MCF 10A (cell line): ENCODE data around the gene KLF17. TPM values are rescaled to one million over a fixed set of nuclear protein-coding genes. Genes with fewer than 3 reads are reported as not detected.

Source experiments
- BruUV-seq: library from RNA; stranded (reverse); fragments of 400-500 nt; replicated peaks from 2 replicates; lab custom pipeline; 2021; lab: Mats Ljungman, UMichigan
- CTCF ChIA-PET: fragments of 300-600 bp; sonication (Branson Sonifier 250); formaldehyde crosslinking; extraction: SDS; loops from one replicate; lab custom pipeline; 2021; ENCODE audit warnings: antibody characterized with exemption, inconsistent platforms; lab: Yijun Ruan, JAX
- POLR2A ChIA-PET: fragments of 300-600, 350-650 bp; sonication (Branson Sonifier 250); formaldehyde crosslinking; extraction: SDS; loops from one replicate; lab custom pipeline; 2020; ENCODE audit warnings: antibody characterized with exemption, inconsistent platforms; lab: Yijun Ruan, JAX
- DNase-seq: peaks from one replicate; pipeline ENCODE4 v3.0.0-alpha.2; 2018; ENCODE audit not compliant: unreplicated experiment
- H3K27ac Mint-ChIP-seq: one replicate; pipeline ENCODE4 v1.8.0; 2022; ENCODE audit warnings: mild to moderate bottlenecking, low read depth, mixed read lengths; ENCODE audit not compliant: unreplicated experiment
- H3K27me3 Mint-ChIP-seq: one replicate; pipeline ENCODE4 v1.8.0; 2022; ENCODE audit warnings: mixed read lengths; ENCODE audit not compliant: insufficient read depth, unreplicated experiment
- H3K36me3 Mint-ChIP-seq: one replicate; pipeline ENCODE4 v1.8.0; 2022; ENCODE audit warnings: mild to moderate bottlenecking, moderate library complexity, mixed read lengths; ENCODE audit not compliant: insufficient read depth, unreplicated experiment
- H3K4me1 Mint-ChIP-seq: one replicate; pipeline ENCODE4 v1.8.0; 2022; ENCODE audit warnings: mixed read lengths; ENCODE audit not compliant: insufficient read depth, unreplicated experiment
- H3K4me3 Mint-ChIP-seq: one replicate; pipeline ENCODE4 v1.8.0; 2022; ENCODE audit warnings: mild to moderate bottlenecking, moderate library complexity, mixed read lengths; ENCODE audit not compliant: unreplicated experiment
- H3K9me3 Mint-ChIP-seq: one replicate; pipeline ENCODE4 v1.8.0; 2022; ENCODE audit warnings: mixed read lengths; ENCODE audit not compliant: unreplicated experiment
- intact Hi-C: fragments of 100-400 bp; cut with micrococcal nuclease; formaldehyde crosslinking; loops from 2 replicates; pipeline ENCODE4 v1.14.1; 2022
- total RNA-seq: library from RNA; stranded (reverse); gene quantifications from 2 replicates; pipeline ENCODE4 v1.2.3, GENCODE V29; 2022
- TF ChIP-seq, protein P1 (sequence below): fragments of 200-600 bp; IDR thresholded peaks from one replicate; pipeline ENCODE4 v1.8.0; 2022; ENCODE audit warnings: antibody characterized with exemption, mild to moderate bottlenecking; ENCODE audit not compliant: unreplicated experiment

The KLF17 gene
- total RNA-seq, 1 experiment from 2014 or later: not detected

DNA sequence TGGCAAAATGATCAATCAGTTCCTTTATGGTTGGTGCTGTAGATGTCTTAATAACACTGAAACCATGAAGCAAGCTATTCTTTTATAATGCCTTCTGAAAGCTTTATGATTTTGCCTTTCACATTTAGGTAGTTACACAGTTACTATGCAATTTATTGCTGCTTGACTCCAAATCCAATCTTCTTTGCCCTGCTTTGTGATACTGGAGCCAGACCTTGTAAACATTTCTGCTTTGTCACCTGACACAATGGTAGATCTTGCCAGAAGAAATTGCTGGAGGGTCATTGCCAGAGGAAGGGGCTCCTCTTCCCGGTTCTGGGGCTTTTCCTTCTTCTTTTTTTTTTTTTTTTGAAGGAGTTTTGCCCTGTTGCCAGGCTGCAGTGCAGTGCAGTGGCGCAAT is 40.5 kb upstream of the KLF17 start:
- no peaks in the 10 kb centered on the region for H3K4me1 Mint-ChIP-seq
- H3K4me3 Mint-ChIP-seq: no peak overlapping the region
- no peaks in the 10 kb centered on the region for H3K27me3 Mint-ChIP-seq
- no peaks in the 10 kb centered on the region for H3K9me3 Mint-ChIP-seq
- BruUV-seq: no TSS peak
- intact Hi-C loops: no loop called here
- no peaks in the 10 kb centered on the region for H3K36me3 Mint-ChIP-seq
- DNase-seq: no peak
- no peak overlapping the region for H3K27ac Mint-ChIP-seq
- ChIA-PET POLR2A (interaction anchor here (0.6 to 0.9 kb wide), 2 partner anchors 9 to 337 kb away, joined by 3 read pairs; no protein-coding TSS in a partner anchor), CTCF (interaction anchor here (0.7 kb wide), 1 partner anchor 9 kb away, joined by 3 read pairs; no protein-coding TSS in a partner anchor)
- TF ChIP-seq, protein P1, sequence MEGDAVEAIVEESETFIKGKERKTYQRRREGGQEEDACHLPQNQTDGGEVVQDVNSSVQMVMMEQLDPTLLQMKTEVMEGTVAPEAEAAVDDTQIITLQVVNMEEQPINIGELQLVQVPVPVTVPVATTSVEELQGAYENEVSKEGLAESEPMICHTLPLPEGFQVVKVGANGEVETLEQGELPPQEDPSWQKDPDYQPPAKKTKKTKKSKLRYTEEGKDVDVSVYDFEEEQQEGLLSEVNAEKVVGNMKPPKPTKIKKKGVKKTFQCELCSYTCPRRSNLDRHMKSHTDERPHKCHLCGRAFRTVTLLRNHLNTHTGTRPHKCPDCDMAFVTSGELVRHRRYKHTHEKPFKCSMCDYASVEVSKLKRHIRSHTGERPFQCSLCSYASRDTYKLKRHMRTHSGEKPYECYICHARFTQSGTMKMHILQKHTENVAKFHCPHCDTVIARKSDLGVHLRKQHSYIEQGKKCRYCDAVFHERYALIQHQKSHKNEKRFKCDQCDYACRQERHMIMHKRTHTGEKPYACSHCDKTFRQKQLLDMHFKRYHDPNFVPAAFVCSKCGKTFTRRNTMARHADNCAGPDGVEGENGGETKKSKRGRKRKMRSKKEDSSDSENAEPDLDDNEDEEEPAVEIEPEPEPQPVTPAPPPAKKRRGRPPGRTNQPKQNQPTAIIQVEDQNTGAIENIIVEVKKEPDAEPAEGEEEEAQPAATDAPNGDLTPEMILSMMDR: no peak

GRCh38 chr1:44079566-44079965 is 39.1 kb upstream of the KLF17 start:
- Mint-ChIP-seq H3K9me3 (no peaks in the 10 kb centered on the region), H3K4me1 (no peaks in the 10 kb centered on the region), H3K36me3 (no peaks in the 10 kb centered on the region), H3K27me3 (no peaks in the 10 kb centered on the region), H3K27ac (no peak overlapping the region), H3K4me3 (no peak overlapping the region)
- no peak for DNase-seq
- CTCF ChIA-PET: no interaction called here
- no TSS peak for BruUV-seq
- POLR2A ChIA-PET: interaction anchor here (0.6 kb wide), 1 partner anchor 1421 kb away, joined by 5 read pairs; the partner anchor contains the start of genes CCDC163 and MMACHC
- intact Hi-C loops: no loop called here
- TF ChIP-seq, protein P1: no peak

DNA sequence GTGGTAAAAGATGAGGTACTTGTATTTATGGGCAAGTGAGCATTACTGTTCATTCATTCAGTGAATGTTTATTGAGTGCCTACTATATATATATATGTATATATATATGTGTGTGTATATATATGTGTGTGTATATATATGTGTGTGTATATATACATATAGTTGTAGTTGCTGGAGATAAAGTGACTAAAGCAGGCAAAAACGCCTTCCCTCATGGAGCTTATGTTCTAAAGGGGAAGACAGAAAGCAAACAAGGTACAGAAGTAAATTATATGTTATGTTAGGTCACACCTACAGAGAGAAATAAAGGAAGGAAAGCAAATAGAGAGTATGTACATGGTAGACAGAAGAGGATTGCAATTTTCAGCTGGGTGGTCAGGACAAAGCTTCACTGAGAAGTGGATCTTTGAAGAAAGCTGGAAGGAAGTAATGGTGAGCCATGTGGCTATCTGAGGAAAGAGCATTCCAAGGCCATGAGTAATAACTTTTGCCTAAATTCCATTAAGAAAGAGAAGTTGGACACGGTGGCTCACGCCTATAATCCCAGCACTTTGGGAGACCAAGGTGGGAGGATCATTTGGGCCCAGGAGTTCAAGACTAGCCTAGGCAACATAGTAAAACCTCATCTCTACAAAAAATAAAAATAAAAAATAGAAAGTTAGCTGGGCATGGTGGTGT is 33.5 kb upstream of the KLF17 start:
- Mint-ChIP-seq H3K36me3 (no peaks in the 10 kb centered on the region), H3K27ac (no peak overlapping the region), H3K4me1 (peaks cover 12% of the 10 kb centered on the region), H3K27me3 (no peaks in the 10 kb centered on the region), H3K4me3 (no peak overlapping the region), H3K9me3 (no peaks in the 10 kb centered on the region)
- intact Hi-C loops: no loop called here
- ChIA-PET CTCF (interaction anchor here (0.5 to 1.0 kb wide), 2 partner anchors 11 to 38 kb away, joined by 3 to 4 read pairs; no protein-coding TSS in a partner anchor), POLR2A (interaction anchor here (0.6 to 1.0 kb wide), 2 partner anchors 35 to 52 kb away, joined by 3 read pairs; no protein-coding TSS in a partner anchor)
- no TSS peak for BruUV-seq
- TF ChIP-seq, protein P1: no peak
- DNase-seq: peak; percentile 60

GRCh38 chr1:44086692-44087474 is 31.7 kb upstream of the KLF17 start:
- ChIA-PET POLR2A (interaction anchor here (1.1 kb wide), 1 partner anchor 9 kb away, joined by 3 read pairs; no protein-coding TSS in a partner anchor), CTCF (interaction anchor here (0.7 to 0.8 kb wide), 2 partner anchors 9 to 39 kb away, joined by 3 read pairs; no protein-coding TSS in a partner anchor)
- H3K4me3 Mint-ChIP-seq: no peak overlapping the region
- H3K4me1 Mint-ChIP-seq: peaks cover 12% of the 10 kb centered on the region
- TF ChIP-seq, protein P1: no peak
- no peaks in the 10 kb centered on the region for H3K9me3 Mint-ChIP-seq
- H3K27ac Mint-ChIP-seq: no peak overlapping the region
- DNase-seq: no peak
- no peaks in the 10 kb centered on the region for H3K27me3 Mint-ChIP-seq
- no peaks in the 10 kb centered on the region for H3K36me3 Mint-ChIP-seq
- intact Hi-C loops: no loop called here
- BruUV-seq: no TSS peak
